OCI-LY7 (cell line): ENCODE data around the gene RBM19. TPM values are rescaled to one million over a fixed set of nuclear protein-coding genes. Genes with fewer than 3 reads are reported as not detected.

Experiments used
- BruUV-seq: library from RNA; stranded (reverse); fragments of 400-500 nt; replicated peaks from 2 replicates; lab custom pipeline; 2021; lab: Mats Ljungman, UMichigan
- CTCF ChIA-PET: fragments of 300-600 bp; sonication (Branson Sonifier 250); formaldehyde crosslinking; loops from one replicate; lab custom pipeline; 2022; ENCODE audit warnings: antibody characterized with exemption; ENCODE audit not compliant: unreplicated experiment; lab: Charles Lee
- POLR2A ChIA-PET: fragments of 300-600 bp; sonication (Branson Sonifier 250); formaldehyde crosslinking; loops from one replicate; lab custom pipeline; 2022; ENCODE audit warnings: antibody characterized with exemption; lab: Charles Lee
- DNase-seq: peaks from one replicate; pipeline ENCODE4 v3.0.0-alpha.2; 2015; ENCODE audit warnings: low spot score
- H2AFZ ChIP-seq: fragments of 200-600 bp; sonication (generic), shearing (Covaris generic); 2 replicates; pipeline ENCODE4 v1.6.1; 2014; ENCODE audit warnings: mild to moderate bottlenecking, antibody characterized with exemption, low read length, moderate library complexity
- H3K27ac ChIP-seq: fragments of 200-600 bp; sonication (generic); 2 replicates; pipeline ENCODE4 v1.5.1; 2014; ENCODE audit warnings: mixed run types, low read depth, mild to moderate bottlenecking, moderate library complexity, low read length, inconsistent platforms; ENCODE audit not compliant: poor library complexity, severe bottlenecking
- H3K36me3 ChIP-seq: fragments of 200-600 bp; sonication (generic); 2 replicates; pipeline ENCODE4 v1.6.1; 2014; ENCODE audit warnings: mild to moderate bottlenecking, antibody characterized with exemption, low read length, moderate library complexity, mixed read lengths; ENCODE audit not compliant: insufficient read depth
- H3K4me1 ChIP-seq: fragments of 200-600 bp; sonication (generic); 2 replicates; pipeline ENCODE4 v1.5.1; 2014; ENCODE audit warnings: mild to moderate bottlenecking, low read length; ENCODE audit not compliant: insufficient read depth, poor library complexity, severe bottlenecking
- H3K4me2 ChIP-seq: fragments of 200-600 bp; sonication (generic); 2 replicates; pipeline ENCODE4 v1.6.1; 2014; ENCODE audit warnings: mild to moderate bottlenecking, low read length
- H3K4me3 ChIP-seq: fragments of 200-600 bp; sonication (generic); 2 replicates; pipeline ENCODE4 v1.5.1; 2014; ENCODE audit warnings: mild to moderate bottlenecking, low read depth, low read length; ENCODE audit not compliant: poor library complexity, severe bottlenecking
- H3K79me2 ChIP-seq: fragments of 200-600 bp; sonication (generic); 2 replicates; pipeline ENCODE4 v1.6.1; 2016; ENCODE audit warnings: low read depth, mild to moderate bottlenecking, low read length, moderate library complexity, mixed read lengths; ENCODE audit not compliant: insufficient read depth
- H3K9me2 ChIP-seq: fragments of 200-600 bp; sonication (generic); 2 replicates; pipeline ENCODE4 v1.6.1; 2016; ENCODE audit warnings: mild to moderate bottlenecking, low read length, mixed read lengths; ENCODE audit not compliant: insufficient read depth
- H3K9me3 ChIP-seq: fragments of 200-600 bp; sonication (generic); 2 replicates; pipeline ENCODE4 v1.6.1; 2014; ENCODE audit warnings: mild to moderate bottlenecking, mixed run types, low read length, mixed read lengths
- H4K20me1 ChIP-seq: fragments of 200-600 bp; sonication (generic); 2 replicates; pipeline ENCODE4 v1.6.1; 2014; ENCODE audit warnings: mild to moderate bottlenecking, antibody characterized with exemption, low read length, moderate library complexity, mixed read lengths; ENCODE audit not compliant: insufficient read depth
- EZH2phosphoT487 ChIP-seq: fragments of 200-600 bp; sonication (generic); IDR thresholded peaks from 2 replicates; pipeline ENCODE4 v1.6.1; 2018; ENCODE audit warnings: low read depth, borderline replicate concordance, mild to moderate bottlenecking, mixed run types, antibody characterized with exemption, low read length, moderate library complexity, mixed read lengths
- intact Hi-C: fragments of 100-400 bp; cut with micrococcal nuclease; formaldehyde crosslinking; loops from one replicate; pipeline ENCODE4 v1.10.0; 2022; ENCODE audit not compliant: unreplicated experiment
- total RNA-seq, 2 experiments: library from RNA; depleted of rRNA in 1 of 2; stranded (reverse); fragments of >200 nt in 1 of 2; shearing (Covaris generic) in 1 of 2; gene quantifications; 2 replicates each; pipeline ENCODE4 v1.2.3, GENCODE V29; 2014 to 2022
- TF ChIP-seq, protein P1 (sequence below): fragments of 200-600 bp; sonication (generic); conservative IDR thresholded peaks from 2 replicates; pipeline ENCODE4 v1.5.1; 2014; ENCODE audit warnings: mild to moderate bottlenecking, antibody characterized with exemption, low read length, moderate library complexity, mixed read lengths

The RBM19 gene
- total RNA-seq, 2 experiments from 2014 or later: 37.8 to 46.2 TPM

DNA sequence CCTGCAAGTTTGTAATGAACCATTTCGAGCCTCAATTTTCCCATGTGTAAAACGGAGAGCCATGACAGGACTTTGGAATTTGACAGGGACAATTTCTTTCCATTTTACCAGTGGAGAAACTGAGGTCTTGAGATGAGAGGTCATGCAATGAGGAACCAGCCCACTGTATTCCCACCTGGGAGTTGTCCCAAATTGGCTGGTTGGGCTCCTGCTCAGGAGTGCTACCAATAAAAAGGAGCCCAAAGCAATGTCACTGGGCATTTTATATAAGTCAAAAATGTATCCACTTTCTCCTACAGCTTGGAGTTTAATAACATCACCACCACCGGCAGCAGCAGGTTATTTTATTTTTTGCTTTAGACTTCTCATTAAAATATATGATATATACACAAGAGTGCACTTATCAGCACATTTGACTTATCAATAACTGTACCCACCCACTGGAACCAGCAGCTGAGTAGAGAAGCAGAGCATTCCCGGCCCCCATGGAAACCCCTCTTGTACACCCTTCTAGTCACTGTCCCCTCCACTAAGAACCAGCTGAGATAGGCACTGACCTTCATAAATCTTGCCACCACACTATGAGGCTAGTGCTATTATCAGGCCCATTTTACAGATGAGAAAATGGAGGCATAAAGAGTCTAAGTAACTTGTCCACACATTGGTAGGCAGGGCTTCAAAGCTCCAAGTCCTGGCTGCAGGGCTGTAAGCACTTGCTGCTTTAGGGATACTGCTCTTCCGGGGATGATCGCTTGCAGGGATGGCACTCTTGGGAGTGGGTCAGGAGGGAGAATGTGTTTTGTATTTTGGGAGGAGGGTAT is 25.3 kb upstream of the RBM19 start:
- Histone ChIP-seq H4K20me1 (no peaks in the 10 kb centered on the region), H3K9me3 (no peaks in the 10 kb centered on the region), H3K9me2 (no peaks in the 10 kb centered on the region), H2AFZ (no peak overlapping the region), H3K79me2 (no peaks in the 10 kb centered on the region), H3K4me3 (no peak overlapping the region), H3K4me2 (no peak overlapping the region), H3K4me1 (no peaks in the 10 kb centered on the region), H3K27ac (no peak overlapping the region), H3K36me3 (no peaks in the 10 kb centered on the region)
- no peak for DNase-seq
- intact Hi-C loops: no loop called here
- TF ChIP-seq, protein P1, sequence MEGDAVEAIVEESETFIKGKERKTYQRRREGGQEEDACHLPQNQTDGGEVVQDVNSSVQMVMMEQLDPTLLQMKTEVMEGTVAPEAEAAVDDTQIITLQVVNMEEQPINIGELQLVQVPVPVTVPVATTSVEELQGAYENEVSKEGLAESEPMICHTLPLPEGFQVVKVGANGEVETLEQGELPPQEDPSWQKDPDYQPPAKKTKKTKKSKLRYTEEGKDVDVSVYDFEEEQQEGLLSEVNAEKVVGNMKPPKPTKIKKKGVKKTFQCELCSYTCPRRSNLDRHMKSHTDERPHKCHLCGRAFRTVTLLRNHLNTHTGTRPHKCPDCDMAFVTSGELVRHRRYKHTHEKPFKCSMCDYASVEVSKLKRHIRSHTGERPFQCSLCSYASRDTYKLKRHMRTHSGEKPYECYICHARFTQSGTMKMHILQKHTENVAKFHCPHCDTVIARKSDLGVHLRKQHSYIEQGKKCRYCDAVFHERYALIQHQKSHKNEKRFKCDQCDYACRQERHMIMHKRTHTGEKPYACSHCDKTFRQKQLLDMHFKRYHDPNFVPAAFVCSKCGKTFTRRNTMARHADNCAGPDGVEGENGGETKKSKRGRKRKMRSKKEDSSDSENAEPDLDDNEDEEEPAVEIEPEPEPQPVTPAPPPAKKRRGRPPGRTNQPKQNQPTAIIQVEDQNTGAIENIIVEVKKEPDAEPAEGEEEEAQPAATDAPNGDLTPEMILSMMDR: no peak
- TF ChIP-seq EZH2phosphoT487: no peak
- BruUV-seq: no TSS peak
- POLR2A ChIA-PET: no interaction called here
- CTCF ChIA-PET: no interaction called here

DNA sequence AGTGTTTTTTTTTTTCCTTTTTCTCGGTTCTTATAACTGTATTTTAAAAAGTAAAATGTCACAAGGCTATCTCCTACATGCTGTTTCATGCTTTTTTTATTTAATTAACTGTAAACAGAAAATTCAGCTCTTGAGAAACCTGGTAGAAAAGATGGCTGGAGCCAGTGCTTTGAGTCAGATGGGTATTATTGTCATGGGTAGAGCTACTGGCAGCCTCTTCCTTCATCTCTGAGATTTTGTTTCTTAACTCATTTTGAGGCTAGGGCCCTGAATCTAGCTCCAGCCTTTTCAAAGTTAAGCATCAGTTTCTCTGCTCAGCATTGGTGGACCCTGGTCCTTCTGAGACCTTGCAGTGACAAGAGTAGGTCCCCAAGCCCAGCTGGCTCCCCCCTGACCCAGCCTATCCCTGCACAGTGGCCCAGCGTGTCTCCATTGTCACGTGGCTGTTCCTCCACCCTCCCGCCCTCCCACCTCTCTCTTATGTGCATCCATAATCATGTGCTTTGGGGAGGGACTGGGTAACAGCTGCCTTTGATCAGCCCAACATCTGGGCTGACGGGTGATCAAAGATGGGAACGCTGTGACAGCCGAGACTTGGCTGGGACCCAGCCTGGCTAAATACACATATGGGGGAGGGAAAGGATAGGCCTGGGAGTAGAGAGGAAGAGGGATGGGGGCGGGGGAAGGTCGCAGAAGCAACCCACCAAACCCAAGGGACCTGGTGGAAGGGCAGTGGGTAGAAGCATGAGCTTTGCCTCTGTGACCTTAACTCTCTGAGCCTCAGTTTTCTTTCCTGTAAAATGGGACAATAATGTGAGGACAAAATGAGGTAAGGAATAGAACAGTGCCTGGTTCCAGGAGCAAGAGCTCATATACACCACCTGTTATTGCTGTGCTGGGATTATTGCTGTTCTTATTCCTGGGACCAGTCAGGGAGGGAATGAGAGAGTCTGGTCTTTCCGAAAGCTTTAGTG is 24.4 kb upstream of the RBM19 start:
- Histone ChIP-seq H3K4me3 (no peak overlapping the region), H3K9me2 (no peaks in the 10 kb centered on the region), H3K27ac (no peak overlapping the region), H3K79me2 (no peaks in the 10 kb centered on the region), H3K4me1 (no peaks in the 10 kb centered on the region), H3K9me3 (no peaks in the 10 kb centered on the region), H2AFZ (no peak overlapping the region), H3K36me3 (no peaks in the 10 kb centered on the region), H3K4me2 (no peak overlapping the region), H4K20me1 (no peaks in the 10 kb centered on the region)
- ChIA-PET CTCF (no interaction called here), POLR2A (interaction anchor here (0.6 kb wide), 1 partner anchor 985 kb away, joined by 3 read pairs; no protein-coding TSS in a partner anchor)
- BruUV-seq: no TSS peak
- DNase-seq: no peak
- TF ChIP-seq, protein P1: no peak
- no peak for TF ChIP-seq EZH2phosphoT487
- intact Hi-C loops: no loop called here
